Erythroblast (primary cell): ENCODE measurements around the gene OR51B4.

Experiments used
- GATA1 ChIP-seq: IDR thresholded peaks from 2 replicates; pipeline ENCODE4 v1.6.1; 2011; ENCODE audit warnings: low read depth, mild to moderate bottlenecking, control low read depth, low read length, moderate library complexity
- POLR2A ChIP-seq: IDR thresholded peaks from 2 replicates; pipeline ENCODE4 v1.6.1; 2011; ENCODE audit warnings: mild to moderate bottlenecking, low read length

DNA sequence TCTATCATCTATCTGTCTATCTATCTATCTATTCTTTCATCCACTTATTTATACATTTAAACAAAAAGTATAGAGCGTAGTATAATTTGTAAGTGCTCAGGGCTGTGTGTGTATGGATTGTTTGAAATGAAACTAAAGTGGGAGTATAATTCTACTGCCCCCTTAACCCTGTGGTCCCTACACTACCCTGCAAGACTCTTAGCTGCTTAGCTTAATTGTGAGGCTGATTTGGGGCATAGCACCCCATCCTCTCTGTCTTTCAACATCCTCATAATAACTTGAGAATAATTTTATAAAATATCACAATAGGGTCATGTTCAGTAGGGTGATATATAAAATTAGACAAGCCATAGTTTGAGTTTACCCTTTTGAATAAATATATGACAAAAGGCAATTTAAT is 11.6 kb downstream of the OR51B4 start:
- TF ChIP-seq POLR2A (no peak), GATA1 (no peak)
